ENCODE data around the gene GAMT. TPM values are rescaled to one million over a fixed set of nuclear protein-coding genes. Genes with fewer than 3 reads are reported as not detected.
A peak's percentile ranks its signal among the peaks of the same experiment; 100 is the strongest.

The GAMT gene
- total and polyA plus RNA-seq, 2 experiments from 2014 or later: 21.5 to 36.9 TPM

DNA sequence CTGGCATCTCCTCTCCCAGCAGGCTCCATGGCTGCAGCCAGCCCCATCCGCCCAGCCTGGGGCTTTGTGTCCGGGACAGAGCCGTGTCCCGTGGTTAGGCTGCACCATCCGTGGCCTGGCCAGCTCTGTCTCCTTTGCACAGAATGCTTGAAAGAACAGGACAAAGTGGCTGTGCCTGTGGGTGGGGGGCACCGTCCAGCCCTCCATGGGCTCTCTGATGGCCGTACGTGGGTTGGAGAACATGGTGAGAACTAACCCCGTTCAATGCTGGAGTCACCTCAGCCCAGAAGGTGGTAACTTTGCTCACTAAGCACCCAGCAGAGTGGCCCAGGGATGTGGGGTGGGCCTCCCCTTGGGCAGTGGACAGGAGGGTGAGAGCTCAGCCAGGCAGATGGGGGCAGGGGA, 39.7 kb upstream of the GAMT start (continued):
- TF ChIP-seq, protein P1, sequence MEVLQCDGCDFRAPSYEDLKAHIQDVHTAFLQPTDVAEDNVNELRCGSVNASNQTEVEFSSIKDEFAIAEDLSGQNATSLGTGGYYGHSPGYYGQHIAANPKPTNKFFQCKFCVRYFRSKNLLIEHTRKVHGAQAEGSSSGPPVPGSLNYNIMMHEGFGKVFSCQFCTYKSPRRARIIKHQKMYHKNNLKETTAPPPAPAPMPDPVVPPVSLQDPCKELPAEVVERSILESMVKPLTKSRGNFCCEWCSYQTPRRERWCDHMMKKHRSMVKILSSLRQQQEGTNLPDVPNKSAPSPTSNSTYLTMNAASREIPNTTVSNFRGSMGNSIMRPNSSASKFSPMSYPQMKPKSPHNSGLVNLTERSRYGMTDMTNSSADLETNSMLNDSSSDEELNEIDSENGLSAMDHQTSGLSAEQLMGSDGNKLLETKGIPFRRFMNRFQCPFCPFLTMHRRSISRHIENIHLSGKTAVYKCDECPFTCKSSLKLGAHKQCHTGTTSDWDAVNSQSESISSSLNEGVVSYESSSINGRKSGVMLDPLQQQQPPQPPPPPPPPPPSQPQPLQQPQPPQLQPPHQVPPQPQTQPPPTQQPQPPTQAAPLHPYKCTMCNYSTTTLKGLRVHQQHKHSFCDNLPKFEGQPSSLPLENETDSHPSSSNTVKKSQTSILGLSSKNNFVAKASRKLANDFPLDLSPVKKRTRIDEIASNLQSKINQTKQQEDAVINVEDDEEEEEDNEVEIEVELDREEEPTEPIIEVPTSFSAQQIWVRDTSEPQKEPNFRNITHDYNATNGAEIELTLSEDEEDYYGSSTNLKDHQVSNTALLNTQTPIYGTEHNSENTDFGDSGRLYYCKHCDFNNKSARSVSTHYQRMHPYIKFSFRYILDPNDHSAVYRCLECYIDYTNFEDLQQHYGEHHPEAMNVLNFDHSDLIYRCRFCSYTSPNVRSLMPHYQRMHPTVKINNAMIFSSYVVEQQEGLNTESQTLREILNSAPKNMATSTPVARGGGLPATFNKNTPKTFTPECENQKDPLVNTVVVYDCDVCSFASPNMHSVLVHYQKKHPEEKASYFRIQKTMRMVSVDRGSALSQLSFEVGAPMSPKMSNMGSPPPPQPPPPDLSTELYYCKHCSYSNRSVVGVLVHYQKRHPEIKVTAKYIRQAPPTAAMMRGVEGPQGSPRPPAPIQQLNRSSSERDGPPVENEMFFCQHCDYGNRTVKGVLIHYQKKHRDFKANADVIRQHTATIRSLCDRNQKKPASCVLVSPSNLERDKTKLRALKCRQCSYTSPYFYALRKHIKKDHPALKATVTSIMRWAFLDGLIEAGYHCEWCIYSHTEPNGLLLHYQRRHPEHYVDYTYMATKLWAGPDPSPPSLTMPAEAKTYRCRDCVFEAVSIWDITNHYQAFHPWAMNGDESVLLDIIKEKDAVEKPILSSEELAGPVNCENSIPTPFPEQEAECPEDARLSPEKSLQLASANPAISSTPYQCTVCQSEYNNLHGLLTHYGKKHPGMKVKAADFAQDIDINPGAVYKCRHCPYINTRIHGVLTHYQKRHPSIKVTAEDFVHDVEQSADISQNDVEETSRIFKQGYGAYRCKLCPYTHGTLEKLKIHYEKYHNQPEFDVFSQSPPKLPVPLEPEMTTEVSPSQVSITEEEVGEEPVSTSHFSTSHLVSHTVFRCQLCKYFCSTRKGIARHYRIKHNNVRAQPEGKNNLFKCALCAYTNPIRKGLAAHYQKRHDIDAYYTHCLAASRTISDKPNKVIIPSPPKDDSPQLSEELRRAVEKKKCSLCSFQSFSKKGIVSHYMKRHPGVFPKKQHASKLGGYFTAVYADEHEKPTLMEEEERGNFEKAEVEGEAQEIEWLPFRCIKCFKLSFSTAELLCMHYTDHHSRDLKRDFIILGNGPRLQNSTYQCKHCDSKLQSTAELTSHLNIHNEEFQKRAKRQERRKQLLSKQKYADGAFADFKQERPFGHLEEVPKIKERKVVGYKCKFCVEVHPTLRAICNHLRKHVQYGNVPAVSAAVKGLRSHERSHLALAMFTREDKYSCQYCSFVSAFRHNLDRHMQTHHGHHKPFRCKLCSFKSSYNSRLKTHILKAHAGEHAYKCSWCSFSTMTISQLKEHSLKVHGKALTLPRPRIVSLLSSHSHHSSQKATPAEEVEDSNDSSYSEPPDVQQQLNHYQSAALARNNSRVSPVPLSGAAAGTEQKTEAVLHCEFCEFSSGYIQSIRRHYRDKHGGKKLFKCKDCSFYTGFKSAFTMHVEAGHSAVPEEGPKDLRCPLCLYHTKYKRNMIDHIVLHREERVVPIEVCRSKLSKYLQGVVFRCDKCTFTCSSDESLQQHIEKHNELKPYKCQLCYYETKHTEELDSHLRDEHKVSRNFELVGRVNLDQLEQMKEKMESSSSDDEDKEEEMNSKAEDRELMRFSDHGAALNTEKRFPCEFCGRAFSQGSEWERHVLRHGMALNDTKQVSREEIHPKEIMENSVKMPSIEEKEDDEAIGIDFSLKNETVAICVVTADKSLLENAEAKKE (CRISPR knock-in tag; IDR thresholded peaks at IDR 0.05): no peak
- no peak for TF ChIP-seq STAT1 (IDR thresholded peaks at IDR 0.05; ENCODE audit: unreplicated experiment)
- TF ChIP-seq ZNF331 (CRISPR knock-in tag; IDR thresholded peaks at IDR 0.05; ENCODE audit: low read depth): no peak
- no peak for TF ChIP-seq EZH2phosphoT487 (IDR thresholded peaks at IDR 0.05; ENCODE audit: unreplicated experiment)
- TF ChIP-seq, protein P2, sequence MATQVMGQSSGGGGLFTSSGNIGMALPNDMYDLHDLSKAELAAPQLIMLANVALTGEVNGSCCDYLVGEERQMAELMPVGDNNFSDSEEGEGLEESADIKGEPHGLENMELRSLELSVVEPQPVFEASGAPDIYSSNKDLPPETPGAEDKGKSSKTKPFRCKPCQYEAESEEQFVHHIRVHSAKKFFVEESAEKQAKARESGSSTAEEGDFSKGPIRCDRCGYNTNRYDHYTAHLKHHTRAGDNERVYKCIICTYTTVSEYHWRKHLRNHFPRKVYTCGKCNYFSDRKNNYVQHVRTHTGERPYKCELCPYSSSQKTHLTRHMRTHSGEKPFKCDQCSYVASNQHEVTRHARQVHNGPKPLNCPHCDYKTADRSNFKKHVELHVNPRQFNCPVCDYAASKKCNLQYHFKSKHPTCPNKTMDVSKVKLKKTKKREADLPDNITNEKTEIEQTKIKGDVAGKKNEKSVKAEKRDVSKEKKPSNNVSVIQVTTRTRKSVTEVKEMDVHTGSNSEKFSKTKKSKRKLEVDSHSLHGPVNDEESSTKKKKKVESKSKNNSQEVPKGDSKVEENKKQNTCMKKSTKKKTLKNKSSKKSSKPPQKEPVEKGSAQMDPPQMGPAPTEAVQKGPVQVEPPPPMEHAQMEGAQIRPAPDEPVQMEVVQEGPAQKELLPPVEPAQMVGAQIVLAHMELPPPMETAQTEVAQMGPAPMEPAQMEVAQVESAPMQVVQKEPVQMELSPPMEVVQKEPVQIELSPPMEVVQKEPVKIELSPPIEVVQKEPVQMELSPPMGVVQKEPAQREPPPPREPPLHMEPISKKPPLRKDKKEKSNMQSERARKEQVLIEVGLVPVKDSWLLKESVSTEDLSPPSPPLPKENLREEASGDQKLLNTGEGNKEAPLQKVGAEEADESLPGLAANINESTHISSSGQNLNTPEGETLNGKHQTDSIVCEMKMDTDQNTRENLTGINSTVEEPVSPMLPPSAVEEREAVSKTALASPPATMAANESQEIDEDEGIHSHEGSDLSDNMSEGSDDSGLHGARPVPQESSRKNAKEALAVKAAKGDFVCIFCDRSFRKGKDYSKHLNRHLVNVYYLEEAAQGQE (IDR thresholded peaks at IDR 0.05; ENCODE audit: unreplicated experiment): no peak

DNA sequence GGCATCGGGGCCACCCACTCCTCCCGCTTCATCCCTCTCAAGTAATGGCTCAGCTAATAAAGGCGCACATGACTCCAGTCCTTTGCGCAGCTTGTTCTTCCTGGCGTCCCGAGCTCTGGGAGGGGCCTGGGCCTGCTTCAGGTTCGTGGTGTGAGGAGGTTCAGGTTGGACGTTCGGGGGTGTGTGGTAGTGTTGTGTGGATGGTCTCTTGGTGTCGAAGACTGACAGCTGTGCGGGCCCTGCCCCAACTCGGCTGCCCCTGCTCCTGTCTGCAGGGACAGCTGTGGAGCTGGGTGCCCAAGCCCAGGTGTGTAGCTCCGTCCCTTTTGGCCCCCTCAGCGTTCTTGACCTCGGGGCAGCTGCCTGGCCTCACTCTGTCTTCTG, 39.1 kb upstream of the GAMT start:
- H3K27me3 Mint-ChIP-seq (ENCODE audit: insufficient read depth, low read depth, poor library complexity): peaks cover 44% of the 10 kb centered on the region
- H3K4me1 Mint-ChIP-seq: peaks cover 20% of the 10 kb centered on the region
- H3K79me2 ChIP-seq (replicated peaks; ENCODE audit: insufficient read depth): peaks cover 24% of the 10 kb centered on the region
- peaks cover 16% of the 10 kb centered on the region; the same call in 1 of the 2 replicates for H3K4me1 ChIP-seq (ENCODE audit: insufficient read depth)
- 0 out of 2 replicates have a peak overlapping the region, but pooled peaks have one; percentile 97 for H3K4me3 ChIP-seq
- H3K36me3 ChIP-seq (ENCODE audit: insufficient read depth): peaks cover 24% of the 10 kb centered on the region
- peak overlapping the region; percentile 97 for H3K4me3 Mint-ChIP-seq
- H3F3A ChIP-seq (replicated peaks; ENCODE audit: low read depth): peaks cover 77% of the 10 kb centered on the region
- H3K27ac Mint-ChIP-seq: peak overlapping the region; percentile 59; the same call in 1 of the 2 replicates
- DNase-seq (ENCODE audit: low spot score) (no peak), ATAC-seq (no peak)
- peaks cover 50% of the 10 kb centered on the region for H3K36me3 Mint-ChIP-seq (ENCODE audit: low read depth)
- no peak overlapping the region for H3K4me2 ChIP-seq
- no peak overlapping the region for H2AFZ ChIP-seq
- peaks cover 33% of the 10 kb centered on the region for H4K20me1 ChIP-seq (replicated peaks; ENCODE audit: insufficient read depth)
- H3K27ac ChIP-seq (ENCODE audit: low read depth): peak overlapping the region; percentile 72
- no peaks in the 10 kb centered on the region for H3K9me2 ChIP-seq (ENCODE audit: insufficient read depth)
- no peaks in the 10 kb centered on the region; the same call in 2 of the 3 replicates for H3K9me3 Mint-ChIP-seq
- H3K27me3 ChIP-seq (ENCODE audit: insufficient read depth): no peaks in the 10 kb centered on the region
- TF ChIP-seq EZH2 (IDR thresholded peaks at IDR 0.05; ENCODE audit: low read depth, unreplicated experiment) (no peak), POLR2AphosphoS5 (IDR thresholded peaks at IDR 0.05; ENCODE audit: low read depth) (no peak), NANOG (IDR thresholded peaks at IDR 0.05; ENCODE audit: borderline replicate concordance) (no peak), EZH2phosphoT487 (IDR thresholded peaks at IDR 0.05; ENCODE audit: unreplicated experiment) (no peak), ZNF331 (CRISPR knock-in tag; IDR thresholded peaks at IDR 0.05; ENCODE audit: low read depth) (no peak)
- TF ChIP-seq, protein P3, sequence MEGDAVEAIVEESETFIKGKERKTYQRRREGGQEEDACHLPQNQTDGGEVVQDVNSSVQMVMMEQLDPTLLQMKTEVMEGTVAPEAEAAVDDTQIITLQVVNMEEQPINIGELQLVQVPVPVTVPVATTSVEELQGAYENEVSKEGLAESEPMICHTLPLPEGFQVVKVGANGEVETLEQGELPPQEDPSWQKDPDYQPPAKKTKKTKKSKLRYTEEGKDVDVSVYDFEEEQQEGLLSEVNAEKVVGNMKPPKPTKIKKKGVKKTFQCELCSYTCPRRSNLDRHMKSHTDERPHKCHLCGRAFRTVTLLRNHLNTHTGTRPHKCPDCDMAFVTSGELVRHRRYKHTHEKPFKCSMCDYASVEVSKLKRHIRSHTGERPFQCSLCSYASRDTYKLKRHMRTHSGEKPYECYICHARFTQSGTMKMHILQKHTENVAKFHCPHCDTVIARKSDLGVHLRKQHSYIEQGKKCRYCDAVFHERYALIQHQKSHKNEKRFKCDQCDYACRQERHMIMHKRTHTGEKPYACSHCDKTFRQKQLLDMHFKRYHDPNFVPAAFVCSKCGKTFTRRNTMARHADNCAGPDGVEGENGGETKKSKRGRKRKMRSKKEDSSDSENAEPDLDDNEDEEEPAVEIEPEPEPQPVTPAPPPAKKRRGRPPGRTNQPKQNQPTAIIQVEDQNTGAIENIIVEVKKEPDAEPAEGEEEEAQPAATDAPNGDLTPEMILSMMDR (conservative IDR thresholded peaks at IDR 0.05; ENCODE audit: low read depth in 2 of 2): no peak
- TF ChIP-seq, protein P2 (IDR thresholded peaks at IDR 0.05; ENCODE audit: unreplicated experiment): no peak

Measured in GM23338 (cell line).